RWPE1 (cell line): ENCODE results near the gene NEMP2.

ENCODE experiments used
- CTCF ChIA-PET: fragments of 350-600 bp; sonication (Branson Sonifier 250); formaldehyde crosslinking; extraction: SDS; loops from one replicate; lab custom pipeline; 2021; lab: Yijun Ruan, JAX
- POLR2A ChIA-PET: fragments of 400-600 bp; formaldehyde crosslinking; extraction: SDS; loops from one replicate; lab custom pipeline; 2020; ENCODE audit warnings: antibody characterized with exemption; ENCODE audit not compliant: low non-redundant PET; lab: Yijun Ruan, JAX
- DNase-seq: peaks from one replicate; pipeline ENCODE4 v3.0.0; 2012; ENCODE audit warnings: low spot score
- H3K27ac ChIP-seq: fragments of 450-650 bp; 2 replicates; pipeline ENCODE4 v1.5.1; 2017
- CTCF ChIP-seq: fragments of 450-650 bp; conservative IDR thresholded peaks from 2 replicates; pipeline ENCODE4 v1.5.1; 2017; ENCODE audit warnings: low read depth, mild to moderate bottlenecking

Gene NEMP2, protein sequence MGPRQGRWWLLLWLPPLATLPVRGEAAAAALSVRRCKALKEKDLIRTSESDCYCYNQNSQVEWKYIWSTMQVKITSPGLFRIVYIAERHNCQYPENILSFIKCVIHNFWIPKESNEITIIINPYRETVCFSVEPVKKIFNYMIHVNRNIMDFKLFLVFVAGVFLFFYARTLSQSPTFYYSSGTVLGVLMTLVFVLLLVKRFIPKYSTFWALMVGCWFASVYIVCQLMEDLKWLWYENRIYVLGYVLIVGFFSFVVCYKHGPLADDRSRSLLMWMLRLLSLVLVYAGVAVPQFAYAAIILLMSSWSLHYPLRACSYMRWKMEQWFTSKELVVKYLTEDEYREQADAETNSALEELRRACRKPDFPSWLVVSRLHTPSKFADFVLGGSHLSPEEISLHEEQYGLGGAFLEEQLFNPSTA

GRCh38 chr2:190534310-190535120, at the start of gene NEMP2:
NEMP2 (minus strand) TSS chr2:190534722; CDS start chr2:190534655, 67 bp downstream.
- no peak for TF ChIP-seq CTCF
- POLR2A ChIA-PET, result no interaction called here
- CTCF ChIA-PET, result interaction anchor here (0.7 kb wide), 1 partner anchor 37 kb away, joined by 3 read pairs; no protein-coding TSS in a partner anchor
- peak within 1 kb of the TSS; percentile 94 for H3K27ac ChIP-seq
- DNase-seq, result peak; percentile 77

DNA sequence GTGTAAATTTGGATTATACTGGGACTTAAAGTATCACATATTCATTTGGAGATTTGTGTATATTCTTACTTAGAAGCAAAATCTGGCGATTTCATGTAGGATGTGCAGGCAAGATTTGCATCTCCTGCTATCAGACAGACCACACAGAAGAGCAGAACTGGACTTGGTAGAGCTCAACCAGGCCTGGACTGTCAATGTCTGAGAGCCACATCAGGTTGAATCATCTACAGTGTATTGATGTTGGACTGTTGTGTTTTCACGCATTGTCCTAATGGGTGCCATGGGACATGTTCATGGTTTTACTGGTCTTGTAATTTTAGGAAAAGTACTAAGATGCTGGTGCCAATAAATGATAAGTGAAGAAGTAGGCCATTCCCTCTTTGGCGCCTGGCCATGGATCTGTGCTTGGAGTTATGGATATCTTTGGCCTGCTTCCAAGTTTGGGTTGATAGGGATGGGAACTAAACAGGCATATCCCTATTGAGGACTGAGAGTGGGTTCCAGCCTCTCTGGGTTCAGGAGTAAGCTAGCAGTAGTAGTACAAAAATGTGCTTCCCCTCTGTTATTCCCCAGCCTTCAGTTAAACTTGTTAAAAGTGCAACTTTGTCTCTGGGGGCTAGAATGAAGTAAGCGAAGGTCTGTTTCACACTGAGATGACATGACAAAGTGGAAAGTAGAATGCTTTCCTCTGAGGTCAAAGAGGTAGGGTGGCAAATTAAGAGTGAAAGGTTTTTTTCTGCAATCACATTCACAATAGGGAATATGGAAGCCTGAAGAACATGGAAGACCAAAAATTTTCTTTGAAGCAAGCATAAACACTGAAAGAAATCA, 49.2 kb upstream of the NEMP2 start:
- POLR2A ChIA-PET, result no interaction called here
- no peak overlapping the region for H3K27ac ChIP-seq
- no peak for DNase-seq
- TF ChIP-seq CTCF, result no peak
- CTCF ChIA-PET, result interaction anchor here (0.8 to 1.0 kb wide), 2 partner anchors 10 to 97 kb away, joined by 3 to 6 read pairs; no protein-coding TSS in a partner anchor

GRCh38 chr2:190582736-190583506, 48.4 kb upstream of the NEMP2 start:
- TF ChIP-seq CTCF, result no peak
- no peak overlapping the region for H3K27ac ChIP-seq
- POLR2A ChIA-PET, result no interaction called here
- no peak for DNase-seq
- CTCF ChIA-PET, result no interaction called here

DNA sequence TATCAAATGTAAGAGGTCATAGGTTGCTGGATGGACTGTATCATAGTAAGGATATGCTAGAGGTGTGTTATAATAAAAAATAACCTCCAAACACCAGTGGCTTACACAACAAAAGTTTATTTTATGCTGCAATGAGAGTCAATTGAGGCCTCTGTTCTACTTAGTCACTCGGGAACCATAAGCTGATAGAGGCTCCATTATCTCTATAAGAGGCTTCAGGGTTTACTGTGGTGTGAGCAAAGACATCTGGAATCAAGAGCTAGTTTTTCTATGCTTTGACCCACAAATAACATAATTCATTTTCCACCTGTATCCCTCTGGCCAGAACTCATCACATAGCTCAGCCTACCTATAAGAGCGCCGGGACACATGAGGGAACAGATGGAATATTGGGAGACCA, 47.5 kb upstream of the NEMP2 start:
- POLR2A ChIA-PET, result no interaction called here
- CTCF ChIA-PET, result no interaction called here
- no peak for DNase-seq
- H3K27ac ChIP-seq, result no peak overlapping the region
- no peak for TF ChIP-seq CTCF

- ChIA-PET CTCF (interaction anchor here (1.0 kb wide), 1 partner anchor 15 kb away, joined by 4 read pairs; no protein-coding TSS in a partner anchor), POLR2A (no interaction called here)
- no peak for DNase-seq
- no peak overlapping the region for H3K27ac ChIP-seq
- TF ChIP-seq CTCF, result no peak
Measured at GRCh38 chr2:190579915-190580846, 45.7 kb upstream of the NEMP2 start.
